CD4-positive, alpha-beta T cell treated with Interleukin-15 for 4 hours (primary cell): ENCODE measurements around the gene ST6GALNAC2.

ENCODE experiments used
- DNase-seq: peaks from one replicate; pipeline ENCODE4 v3.0.0-alpha.2; 2020; ENCODE audit warnings: low spot score

Gene ST6GALNAC2

GRCh38 chr17:76599694-76600460 is 14.2 kb upstream of the ST6GALNAC2 start:
- DNase-seq = no peak

GRCh38 chr17:76598004-76598439 is 12.4 kb upstream of the ST6GALNAC2 start:
- DNase-seq = no peak

- DNase-seq = no peak
These were observed 11.7 kb upstream of the ST6GALNAC2 start for GRCh38 chr17:76597156-76598003.

- no peak for DNase-seq
These were observed 9.0 kb upstream of the ST6GALNAC2 start for GRCh38 chr17:76594690-76595089.

- no peak for DNase-seq
These were observed 8.3 kb upstream of the ST6GALNAC2 start for GRCh38 chr17:76593959-76594358.

GRCh38 chr17:76593384-76593826 is 7.7 kb upstream of the ST6GALNAC2 start:
- DNase-seq = no peak

- no peak for DNase-seq
These were observed 2.5 kb upstream of the ST6GALNAC2 start for GRCh38 chr17:76588182-76588581.

- no peak for DNase-seq
These were observed 1.3 kb upstream of the ST6GALNAC2 start for GRCh38 chr17:76586741-76587487.

- DNase-seq = no peak
These were observed 519 bp downstream of the ST6GALNAC2 start for GRCh38 chr17:76585033-76585648.

GRCh38 chr17:76584427-76585032 is 1.1 kb downstream of the ST6GALNAC2 start:
- no peak for DNase-seq

- no peak for DNase-seq
These were observed 3.0 kb downstream of the ST6GALNAC2 start for GRCh38 chr17:76582660-76583059.

- DNase-seq = no peak
These were observed 4.1 kb downstream of the ST6GALNAC2 start for GRCh38 chr17:76581515-76581914.

- no peak for DNase-seq
These were observed 6.4 kb downstream of the ST6GALNAC2 start for GRCh38 chr17:76579281-76579680.

- DNase-seq = no peak
These were observed 7.3 kb downstream of the ST6GALNAC2 start for GRCh38 chr17:76578376-76578775.

GRCh38 chr17:76577876-76578275 is 7.8 kb downstream of the ST6GALNAC2 start:
- DNase-seq = no peak

GRCh38 chr17:76576189-76576588 is 9.5 kb downstream of the ST6GALNAC2 start:
- DNase-seq = no peak

- no peak for DNase-seq
These were observed 10.1 kb downstream of the ST6GALNAC2 start for GRCh38 chr17:76575570-76575969.

- DNase-seq = no peak
These were observed 11.5 kb downstream of the ST6GALNAC2 start for GRCh38 chr17:76574166-76574565.

GRCh38 chr17:76573096-76573495 is 12.6 kb downstream of the ST6GALNAC2 start:
- DNase-seq = no peak

GRCh38 chr17:76572201-76572910 is 13.3 kb downstream of the ST6GALNAC2 start:
- DNase-seq = no peak
